Type B pancreatic cell (in vitro differentiated cells): ENCODE results near the gene PCDH18. TPM values are rescaled to one million over a fixed set of nuclear protein-coding genes. Genes with fewer than 3 reads are reported as not detected.
"Not testable (repeated sequence)": the region's sequence is repeated elsewhere in the genome, so short reads cannot be mapped to it uniquely, and the experiment has no call there.

Experiments
- DNase-seq: peaks from one replicate; pipeline ENCODE4 v3.0.0; 2021; ENCODE audit warnings: mixed read lengths; ENCODE audit not compliant: unreplicated experiment; ENCODE audit errors: extremely low spot score
- H3K27ac Mint-ChIP-seq: 2 replicates; pipeline ENCODE4 v1.8.0; 2021; ENCODE audit warnings: mild to moderate bottlenecking, mixed read lengths
- H3K27me3 Mint-ChIP-seq: 2 replicates; pipeline ENCODE4 v1.8.0; 2021; ENCODE audit warnings: mixed read lengths
- H3K36me3 Mint-ChIP-seq: 2 replicates; pipeline ENCODE4 v1.8.0; 2021; ENCODE audit warnings: mixed read lengths
- H3K4me1 Mint-ChIP-seq: one replicate; pipeline ENCODE4 v1.8.0; 2021; ENCODE audit warnings: mixed read lengths; ENCODE audit not compliant: unreplicated experiment
- H3K4me3 Mint-ChIP-seq: 2 replicates; pipeline ENCODE4 v1.8.0; 2021; ENCODE audit warnings: mild to moderate bottlenecking, mixed read lengths
- H3K9me3 Mint-ChIP-seq: 2 replicates; pipeline ENCODE4 v1.8.0; 2021; ENCODE audit warnings: mixed read lengths
- total RNA-seq: library from RNA; stranded (reverse); gene quantifications from 2 replicates; pipeline ENCODE4 v1.2.1, GENCODE V29; 2021; ENCODE audit warnings: low replicate concordance
- TF ChIP-seq, protein P1 (sequence below): fragments of 200-600 bp; sonication (generic); conservative IDR thresholded peaks from 2 replicates; pipeline ENCODE4 v1.5.0; 2021; ENCODE audit warnings: antibody characterized with exemption, mild to moderate bottlenecking

PCDH18 gene
- total RNA-seq, 1 donor from 2014 or later: 91.8 TPM

DNA sequence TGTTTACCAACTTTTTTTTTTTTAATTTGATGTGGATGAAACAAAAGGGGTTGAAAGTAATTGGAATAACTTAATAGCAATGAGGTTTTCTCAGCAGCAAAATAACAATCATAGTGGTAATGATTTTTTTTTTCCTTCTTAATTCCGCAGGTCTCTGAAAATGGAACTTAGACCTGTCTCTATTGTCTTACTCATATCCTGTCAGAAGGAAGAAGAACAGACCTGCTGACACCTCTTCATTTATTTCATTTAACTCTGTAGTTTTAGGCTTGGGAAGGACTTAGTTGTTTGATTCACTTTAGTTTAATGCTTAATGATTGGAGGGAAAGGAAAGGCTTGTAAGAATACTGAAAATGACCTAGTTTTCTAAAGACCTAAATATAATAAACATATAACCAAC is 9.0 kb downstream of the PCDH18 start:
- Mint-ChIP-seq H3K36me3 (peaks cover 46% of the 10 kb centered on the region), H3K27me3 (no peaks in the 10 kb centered on the region), H3K9me3 (no peaks in the 10 kb centered on the region), H3K4me3 (no peak overlapping the region), H3K27ac (no peak overlapping the region), H3K4me1 (peaks cover 12% of the 10 kb centered on the region)
- TF ChIP-seq, protein P1, sequence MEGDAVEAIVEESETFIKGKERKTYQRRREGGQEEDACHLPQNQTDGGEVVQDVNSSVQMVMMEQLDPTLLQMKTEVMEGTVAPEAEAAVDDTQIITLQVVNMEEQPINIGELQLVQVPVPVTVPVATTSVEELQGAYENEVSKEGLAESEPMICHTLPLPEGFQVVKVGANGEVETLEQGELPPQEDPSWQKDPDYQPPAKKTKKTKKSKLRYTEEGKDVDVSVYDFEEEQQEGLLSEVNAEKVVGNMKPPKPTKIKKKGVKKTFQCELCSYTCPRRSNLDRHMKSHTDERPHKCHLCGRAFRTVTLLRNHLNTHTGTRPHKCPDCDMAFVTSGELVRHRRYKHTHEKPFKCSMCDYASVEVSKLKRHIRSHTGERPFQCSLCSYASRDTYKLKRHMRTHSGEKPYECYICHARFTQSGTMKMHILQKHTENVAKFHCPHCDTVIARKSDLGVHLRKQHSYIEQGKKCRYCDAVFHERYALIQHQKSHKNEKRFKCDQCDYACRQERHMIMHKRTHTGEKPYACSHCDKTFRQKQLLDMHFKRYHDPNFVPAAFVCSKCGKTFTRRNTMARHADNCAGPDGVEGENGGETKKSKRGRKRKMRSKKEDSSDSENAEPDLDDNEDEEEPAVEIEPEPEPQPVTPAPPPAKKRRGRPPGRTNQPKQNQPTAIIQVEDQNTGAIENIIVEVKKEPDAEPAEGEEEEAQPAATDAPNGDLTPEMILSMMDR: no peak
- no peak for DNase-seq

- H3K4me1 Mint-ChIP-seq: peaks cover 12% of the 10 kb centered on the region
- no peaks in the 10 kb centered on the region for H3K27me3 Mint-ChIP-seq
- no peaks in the 10 kb centered on the region for H3K9me3 Mint-ChIP-seq
- TF ChIP-seq, protein P1: no peak
- H3K4me3 Mint-ChIP-seq: no peak overlapping the region
- no peak overlapping the region for H3K27ac Mint-ChIP-seq
- H3K36me3 Mint-ChIP-seq: peaks cover 35% of the 10 kb centered on the region
- DNase-seq: no peak
Measured at GRCh38 chr4:137521053-137521452, 11.2 kb downstream of the PCDH18 start.

DNA sequence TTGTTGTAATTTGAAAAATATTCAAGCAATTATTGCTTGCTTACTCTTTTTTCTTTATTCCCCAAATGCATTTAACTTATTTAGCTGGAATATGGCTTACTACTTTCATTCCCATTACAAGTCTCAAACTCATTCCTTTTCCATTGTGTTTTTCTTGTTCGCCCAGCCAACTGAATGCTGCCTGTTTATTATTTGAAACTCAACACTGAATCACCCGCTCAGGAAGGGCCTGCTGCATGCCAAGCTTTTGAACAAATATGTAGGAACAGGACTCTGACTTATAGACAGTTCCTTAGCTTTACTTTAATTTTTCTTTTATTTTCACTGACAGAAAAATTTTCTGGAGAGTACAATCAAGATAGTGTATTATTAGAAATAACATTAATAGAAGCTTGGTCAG is 12.9 kb downstream of the PCDH18 start:
- H3K4me1 Mint-ChIP-seq: peaks cover 9% of the 10 kb centered on the region

DNA sequence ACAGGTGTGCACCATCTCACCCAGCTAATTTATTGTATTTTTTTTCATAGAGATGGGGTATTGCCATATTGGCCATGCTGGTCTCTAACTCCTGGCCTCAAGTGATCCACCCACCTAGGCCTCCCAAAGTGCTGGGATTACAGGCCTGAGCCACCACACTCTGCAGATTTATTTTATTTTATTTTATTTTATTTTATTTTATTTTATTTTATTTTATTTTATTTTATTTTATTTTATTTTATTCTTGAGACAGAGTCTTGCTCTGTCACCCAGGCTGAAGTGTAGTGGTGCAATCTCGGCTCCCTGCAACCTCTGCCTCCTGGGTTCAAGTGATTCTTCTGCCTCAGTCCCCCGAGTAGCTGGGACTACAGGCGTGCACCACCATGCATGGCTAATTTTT is 15.0 kb downstream of the PCDH18 start:
- peaks cover 11% of the 10 kb centered on the region for H3K36me3 Mint-ChIP-seq
- not testable (repeated sequence) for H3K27ac Mint-ChIP-seq, DNase-seq, H3K9me3 Mint-ChIP-seq, H3K4me3 Mint-ChIP-seq, H3K4me1 Mint-ChIP-seq, H3K27me3 Mint-ChIP-seq

More for the DNA sequence above, 12.9 kb downstream of the PCDH18 start:
- H3K27ac Mint-ChIP-seq: no peak overlapping the region
- H3K27me3 Mint-ChIP-seq: no peaks in the 10 kb centered on the region
- H3K4me3 Mint-ChIP-seq: no peak overlapping the region
- peaks cover 24% of the 10 kb centered on the region for H3K36me3 Mint-ChIP-seq
- no peak for DNase-seq
- no peaks in the 10 kb centered on the region for H3K9me3 Mint-ChIP-seq
- TF ChIP-seq, protein P1: no peak

DNA sequence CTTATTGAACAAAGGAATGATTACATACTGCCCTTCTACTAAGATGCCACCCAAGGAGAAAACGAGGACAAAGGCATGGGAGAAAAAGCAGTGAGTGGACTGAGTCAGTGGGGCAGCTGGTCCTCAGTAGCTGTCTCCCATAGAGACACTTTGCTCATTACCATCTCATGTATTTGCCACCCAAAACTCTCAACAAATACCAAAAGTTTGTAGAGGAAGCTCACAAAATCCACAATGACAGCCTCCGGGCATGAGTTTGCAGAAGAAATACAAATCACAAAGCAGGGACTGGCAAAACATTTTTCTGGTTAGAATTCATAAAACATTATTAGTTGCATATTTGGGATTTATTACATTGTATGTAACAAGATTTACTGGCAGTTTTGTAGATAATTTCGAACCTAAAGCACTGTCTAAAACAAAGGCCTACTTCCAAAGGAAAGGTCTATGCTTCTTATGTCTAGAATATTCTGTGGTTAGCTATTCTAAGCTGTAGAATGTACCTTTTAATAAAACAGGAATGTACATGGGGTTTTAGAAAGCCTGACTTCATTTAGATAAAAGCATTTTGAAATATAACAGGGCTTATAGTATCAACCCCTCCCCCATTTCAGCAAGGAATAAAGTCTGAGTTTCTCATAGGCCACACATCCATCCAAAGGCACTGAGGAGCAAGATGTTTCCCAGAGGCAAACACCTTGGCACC is 17.7 kb downstream of the PCDH18 start:
- Mint-ChIP-seq H3K27me3 (no peaks in the 10 kb centered on the region), H3K4me3 (no peak overlapping the region), H3K27ac (no peak overlapping the region), H3K9me3 (no peaks in the 10 kb centered on the region), H3K36me3 (no peaks in the 10 kb centered on the region), H3K4me1 (peaks cover 17% of the 10 kb centered on the region)
- no peak for DNase-seq
- TF ChIP-seq, protein P1: no peak

- Mint-ChIP-seq H3K27me3 (no peaks in the 10 kb centered on the region), H3K4me3 (no peak overlapping the region), H3K27ac (no peak overlapping the region), H3K36me3 (no peaks in the 10 kb centered on the region), H3K9me3 (no peaks in the 10 kb centered on the region), H3K4me1 (peaks cover 17% of the 10 kb centered on the region)
- TF ChIP-seq, protein P1: no peak
- DNase-seq: no peak
Measured at GRCh38 chr4:137510557-137511265, 21.6 kb downstream of the PCDH18 start.
